CD8-positive, alpha-beta memory T cell (primary cell): ENCODE results near the gene TMEM19. TPM values are rescaled to one million over a fixed set of nuclear protein-coding genes. Genes with fewer than 3 reads are reported as not detected.

Source experiments
- CTCF ChIA-PET: fragments of 350-600 bp; sonication (Branson Sonifier 250); formaldehyde crosslinking; loops from one replicate; lab custom pipeline; 2021; ENCODE audit warnings: antibody characterized with exemption; lab: Charles Lee
- POLR2A ChIA-PET: fragments of 350-600 bp; sonication (Branson Sonifier 250); formaldehyde crosslinking; loops from one replicate; lab custom pipeline; 2021; ENCODE audit warnings: antibody characterized with exemption; lab: Charles Lee
- DNase-seq, 5 donors: peaks; one replicate each; pipeline versions ENCODE4 v3.0.0 to v3.0.0-alpha.2; 2020 to 2022; ENCODE audit warnings: mixed read lengths in 1 of 5
- H3K27ac ChIP-seq: one replicate; pipeline ENCODE4 v1.7.0; 2013; ENCODE audit warnings: low read depth, mild to moderate bottlenecking, low read length, moderate library complexity
- H3K27me3 ChIP-seq: 2 replicates; pipeline ENCODE4 v1.7.0; 2013; ENCODE audit warnings: low read length, mild to moderate bottlenecking; ENCODE audit not compliant: insufficient read depth, poor library complexity, severe bottlenecking
- H3K36me3 ChIP-seq: 2 replicates; pipeline ENCODE4 v1.7.0; 2013; ENCODE audit warnings: mild to moderate bottlenecking, low read length, moderate library complexity; ENCODE audit not compliant: insufficient read depth
- H3K4me1 ChIP-seq: 2 replicates; pipeline ENCODE4 v1.7.0; 2013; ENCODE audit warnings: mild to moderate bottlenecking, low read length, moderate library complexity; ENCODE audit not compliant: insufficient read depth
- H3K4me3 ChIP-seq: 2 replicates; pipeline ENCODE4 v1.7.0; 2013; ENCODE audit warnings: mild to moderate bottlenecking, low read length
- H3K9me3 ChIP-seq: 2 replicates; pipeline ENCODE4 v1.7.0; 2013; ENCODE audit warnings: mild to moderate bottlenecking, low read length
- H3K27ac Mint-ChIP-seq, 8 donors: one replicate each; pipeline ENCODE4 v1.8.0; 2020 to 2021; ENCODE audit warnings: mixed read lengths in 8 of 8, mild to moderate bottlenecking in 6 of 8, inconsistent platforms in 3 of 8, moderate library complexity in 3 of 8
- H3K27me3 Mint-ChIP-seq, 2 donors: one replicate each; pipeline ENCODE4 v1.8.0; 2020 to 2021; ENCODE audit warnings: mixed read lengths in 2 of 2, mild to moderate bottlenecking in 1 of 2, moderate library complexity in 1 of 2
- H3K36me3 Mint-ChIP-seq, 3 donors: one replicate each; pipeline ENCODE4 v1.8.0; 2020 to 2021; ENCODE audit warnings: mixed read lengths in 3 of 3, inconsistent platforms in 1 of 3, mild to moderate bottlenecking in 1 of 3
- H3K4me1 Mint-ChIP-seq, 3 donors: one replicate each; pipeline ENCODE4 v1.8.0; 2020 to 2021; ENCODE audit warnings: mixed read lengths in 3 of 3, inconsistent platforms in 1 of 3, mild to moderate bottlenecking in 1 of 3
- H3K4me3 Mint-ChIP-seq, 7 donors: one replicate each; pipeline ENCODE4 v1.8.0; 2020 to 2021; ENCODE audit warnings: mixed read lengths in 7 of 7, mild to moderate bottlenecking in 6 of 7, moderate library complexity in 4 of 7, inconsistent platforms in 2 of 7
- H3K9me3 Mint-ChIP-seq, 5 donors: one replicate each; pipeline ENCODE4 v1.8.0; 2020 to 2022; ENCODE audit warnings: mixed read lengths in 5 of 5, mild to moderate bottlenecking in 3 of 5, moderate library complexity in 2 of 5, inconsistent platforms in 1 of 5
- polyA plus RNA-seq: library from polyadenylated mRNA; unstranded; fragments of 300-500 nt; fragmentation: Illumina TruSeq; gene quantifications from one replicate; pipeline ENCODE4 v1.2.3, GENCODE V29; 2021
- total RNA-seq, 2 experiments: library from RNA; stranded (reverse); gene quantifications; one replicate each; pipeline ENCODE4 v1.2.3, GENCODE V29; 2021

TMEM19 gene
- total and polyA plus RNA-seq, 3 experiments from 2014 or later, result 18.6 to 33.6 (median 21.4) TPM

DNA sequence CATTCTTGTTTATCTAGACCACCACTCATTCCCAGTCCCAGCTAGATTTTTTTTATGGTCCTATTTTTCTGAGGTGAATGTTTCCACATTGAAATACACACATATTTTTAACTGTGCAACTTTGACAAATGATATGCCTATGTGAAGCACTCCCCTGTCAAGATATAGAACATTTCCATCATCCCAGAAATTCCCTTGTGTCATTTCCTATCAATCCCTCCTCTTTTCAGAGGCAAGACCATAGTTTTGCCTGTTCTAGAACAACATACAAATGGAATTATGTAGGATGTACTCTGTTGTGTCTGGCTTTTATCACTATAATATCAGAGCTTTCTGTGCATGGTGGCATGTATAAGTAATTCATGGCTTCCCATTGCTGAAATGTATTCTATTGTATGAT is 32.7 kb downstream of the TMEM19 start:
- Histone ChIP-seq H3K4me1 (no peaks in the 10 kb centered on the region), H3K9me3 (no peaks in the 10 kb centered on the region), H3K27ac (no peak overlapping the region), H3K4me3 (no peak overlapping the region), H3K27me3 (no peaks in the 10 kb centered on the region), H3K36me3 (no peaks in the 10 kb centered on the region)
- ChIA-PET CTCF (no interaction called here), POLR2A (no interaction called here)
- H3K4me3 Mint-ChIP-seq, result no peak overlapping the region
- peaks cover 0 to 9% (median 2%) of the 10 kb centered on the region in 3 donors for H3K36me3 Mint-ChIP-seq
- DNase-seq, result no peak
- H3K9me3 Mint-ChIP-seq, result peaks cover 8 to 27% (median 14%) of the 10 kb centered on the region in 5 donors
- H3K27me3 Mint-ChIP-seq, result peaks cover 0 to 11% of the 10 kb centered on the region in 2 donors
- no peak overlapping the region for H3K27ac Mint-ChIP-seq
- H3K4me1 Mint-ChIP-seq, result no peaks in the 10 kb centered on the region

DNA sequence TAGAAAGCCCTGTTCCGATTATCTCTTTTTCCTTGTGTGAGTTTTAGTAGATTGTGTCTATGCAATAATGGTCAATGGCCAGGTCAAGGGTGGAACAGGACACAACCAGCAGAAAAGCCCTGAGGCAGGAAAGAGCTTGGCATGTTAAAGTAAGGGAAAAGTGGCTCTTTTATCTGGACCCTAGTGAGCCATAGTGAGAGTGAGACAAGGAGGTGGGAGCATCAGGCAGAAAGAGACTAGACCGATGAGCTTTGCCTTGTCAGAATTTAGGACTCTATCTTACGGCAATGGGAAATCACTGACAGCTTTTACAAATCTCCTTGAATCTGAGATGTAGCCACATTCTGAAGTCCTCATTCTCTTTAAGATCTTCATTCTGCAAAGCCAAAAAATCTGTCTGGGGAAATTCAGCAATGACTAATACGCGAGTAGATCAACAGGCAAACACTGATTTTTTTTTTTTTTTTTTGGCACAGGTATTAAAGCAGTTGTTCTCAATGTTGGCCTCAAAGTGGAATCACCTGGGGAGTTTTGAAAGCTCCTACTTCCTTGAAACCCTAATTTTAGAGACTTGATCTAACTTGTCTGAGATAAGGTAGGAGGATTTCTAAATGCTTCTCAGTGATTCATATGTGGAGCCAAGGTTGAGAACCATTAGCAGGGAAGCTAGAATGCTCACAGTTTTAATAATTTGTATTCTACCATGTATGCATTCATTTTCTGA is 33.9 kb downstream of the TMEM19 start:
- POLR2A ChIA-PET, result no interaction called here
- DNase-seq, result no peak
- Mint-ChIP-seq H3K4me1 (no peaks in the 10 kb centered on the region), H3K27ac (peak overlapping the region in 1 of 8 donors; percentile 75), H3K9me3 (peaks cover 3 to 16% (median 10%) of the 10 kb centered on the region in 5 donors), H3K36me3 (peaks cover 0 to 5% (median 2%) of the 10 kb centered on the region in 3 donors), H3K4me3 (no peak overlapping the region), H3K27me3 (peaks cover 0 to 11% of the 10 kb centered on the region in 2 donors)
- Histone ChIP-seq H3K27me3 (no peaks in the 10 kb centered on the region), H3K9me3 (no peaks in the 10 kb centered on the region), H3K4me1 (no peaks in the 10 kb centered on the region), H3K4me3 (no peak overlapping the region), H3K27ac (no peak overlapping the region), H3K36me3 (no peaks in the 10 kb centered on the region)
- CTCF ChIA-PET, result no interaction called here

DNA sequence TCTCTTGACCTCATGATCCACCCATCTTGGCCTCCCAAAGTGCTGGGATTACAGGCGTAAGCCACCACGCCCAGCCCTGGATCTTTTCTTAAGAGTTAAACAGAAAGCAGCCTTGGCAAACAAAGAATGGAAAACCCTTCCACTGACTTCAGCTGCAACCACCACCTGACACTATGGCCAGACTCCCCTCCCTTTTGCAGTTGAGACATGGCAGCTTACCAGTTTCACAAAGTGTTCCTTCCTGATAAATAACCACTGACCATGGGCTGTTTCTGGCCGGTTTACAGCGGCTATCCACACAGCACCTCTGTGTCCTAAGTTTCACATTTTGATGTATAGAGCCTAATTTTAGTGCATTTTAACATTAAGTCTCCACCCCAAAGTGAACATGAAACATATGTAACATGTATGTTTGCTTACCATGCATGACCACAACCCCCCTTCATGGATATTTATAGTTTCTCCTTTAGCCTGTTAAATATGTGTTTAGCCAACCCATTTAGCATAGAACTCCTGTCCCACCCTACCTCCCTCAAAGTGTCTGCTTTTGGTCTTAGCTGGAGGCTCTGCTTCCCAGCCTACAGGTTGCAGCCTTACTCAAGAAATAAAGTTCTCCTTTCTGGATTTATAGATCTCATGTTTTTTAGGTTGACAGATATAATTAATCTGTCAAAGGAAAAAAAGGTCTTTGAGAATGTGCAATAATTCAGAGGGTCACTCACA is 36.1 kb downstream of the TMEM19 start:
- H3K27me3 ChIP-seq, result no peaks in the 10 kb centered on the region
- Mint-ChIP-seq H3K36me3 (peaks cover 0 to 2% (median 0%) of the 10 kb centered on the region in 3 donors), H3K9me3 (no peaks in the 10 kb centered on the region), H3K27ac (no peak overlapping the region), H3K4me3 (no peak overlapping the region), H3K4me1 (no peaks in the 10 kb centered on the region), H3K27me3 (peaks cover 8 to 17% of the 10 kb centered on the region in 2 donors)
- POLR2A ChIA-PET, result no interaction called here
- no peaks in the 10 kb centered on the region for H3K36me3 ChIP-seq
- no peak overlapping the region for H3K27ac ChIP-seq
- DNase-seq, result no peak
- H3K4me1 ChIP-seq, result no peaks in the 10 kb centered on the region
- H3K9me3 ChIP-seq, result no peaks in the 10 kb centered on the region
- CTCF ChIA-PET, result no interaction called here
- no peak overlapping the region for H3K4me3 ChIP-seq

DNA sequence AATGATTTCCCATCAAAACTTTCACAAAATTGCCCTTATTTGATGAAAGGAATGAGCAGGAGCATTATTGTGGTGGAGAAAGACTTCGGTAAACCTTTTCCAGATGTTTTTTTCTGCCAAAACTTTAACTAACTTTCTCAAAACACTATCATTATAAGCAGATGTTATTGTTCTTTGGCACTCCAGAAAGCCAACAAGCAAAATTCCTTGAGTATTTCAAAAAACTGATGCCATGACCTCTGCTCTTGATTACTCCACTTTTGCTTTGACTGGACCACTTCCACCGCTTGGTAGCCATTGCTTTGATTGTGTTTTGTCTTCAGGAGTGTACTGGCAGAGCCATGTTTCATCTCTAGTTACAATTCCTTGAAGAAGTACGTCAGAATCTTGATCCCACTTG is 39.1 kb downstream of the TMEM19 start:
- Mint-ChIP-seq H3K9me3 (no peaks in the 10 kb centered on the region), H3K36me3 (no peaks in the 10 kb centered on the region), H3K4me1 (no peaks in the 10 kb centered on the region), H3K27me3 (peaks cover 8 to 9% of the 10 kb centered on the region in 2 donors), H3K27ac (no peak overlapping the region), H3K4me3 (no peak overlapping the region)
- no peaks in the 10 kb centered on the region for H3K27me3 ChIP-seq
- no peaks in the 10 kb centered on the region for H3K36me3 ChIP-seq
- no peaks in the 10 kb centered on the region for H3K4me1 ChIP-seq
- POLR2A ChIA-PET, result no interaction called here
- CTCF ChIA-PET, result no interaction called here
- DNase-seq, result no peak
- H3K9me3 ChIP-seq, result no peaks in the 10 kb centered on the region
- no peak overlapping the region for H3K27ac ChIP-seq
- no peak overlapping the region for H3K4me3 ChIP-seq

DNA sequence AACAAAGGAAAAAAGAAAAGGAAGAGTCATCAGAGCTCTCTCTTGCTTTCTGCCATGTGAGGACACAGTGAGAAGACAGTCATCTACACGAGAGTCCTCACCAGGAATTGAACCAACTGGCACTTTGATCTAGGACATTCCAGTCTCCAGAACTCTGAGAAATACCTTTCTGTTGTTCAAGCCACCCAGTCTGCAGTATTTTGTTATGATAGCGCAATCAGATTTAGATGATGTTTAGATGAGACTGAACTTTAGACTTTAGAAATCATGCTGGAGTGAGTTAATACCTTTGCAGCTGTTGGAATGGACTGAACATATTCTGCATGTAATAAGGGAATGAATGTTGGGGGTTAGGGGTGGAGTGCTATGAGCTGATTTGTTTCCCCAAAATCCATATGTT is 40.7 kb downstream of the TMEM19 start:
- H3K27me3 Mint-ChIP-seq, result peaks cover 9 to 10% of the 10 kb centered on the region in 2 donors
- no peaks in the 10 kb centered on the region for H3K4me1 Mint-ChIP-seq
- no peaks in the 10 kb centered on the region for H3K4me1 ChIP-seq

DNA sequence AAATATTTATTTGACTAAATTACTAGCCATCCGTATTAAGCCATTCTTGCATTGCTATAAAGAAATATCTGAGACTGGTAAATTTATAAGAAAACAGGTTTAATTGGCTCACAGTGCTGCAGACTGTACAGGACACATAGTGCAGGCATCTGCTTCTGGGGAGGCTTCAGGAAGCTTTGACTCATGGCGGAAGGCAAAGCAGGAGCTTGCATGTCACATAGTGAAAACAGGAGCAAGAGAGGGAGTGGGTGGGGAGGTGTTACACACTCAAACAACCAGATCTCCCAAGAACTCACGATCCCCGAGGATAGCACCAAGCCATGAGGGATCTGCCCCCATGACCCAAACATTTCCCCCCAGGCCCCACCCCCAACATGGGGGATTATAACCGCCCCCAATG is 42.1 kb downstream of the TMEM19 start:
- H3K9me3 Mint-ChIP-seq, result no peaks in the 10 kb centered on the region
- H3K4me1 Mint-ChIP-seq, result no peaks in the 10 kb centered on the region
- H3K4me3 Mint-ChIP-seq, result no peak overlapping the region
- POLR2A ChIA-PET, result no interaction called here
- H3K4me1 ChIP-seq, result no peaks in the 10 kb centered on the region
- no peaks in the 10 kb centered on the region for H3K9me3 ChIP-seq
- no peak for DNase-seq
- CTCF ChIA-PET, result no interaction called here
- H3K27me3 ChIP-seq, result no peaks in the 10 kb centered on the region
- H3K27ac ChIP-seq, result no peak overlapping the region
- H3K27me3 Mint-ChIP-seq, result peaks cover 9 to 10% of the 10 kb centered on the region in 2 donors
- H3K4me3 ChIP-seq, result no peak overlapping the region
- H3K36me3 Mint-ChIP-seq, result no peaks in the 10 kb centered on the region
- no peaks in the 10 kb centered on the region for H3K36me3 ChIP-seq
- H3K27ac Mint-ChIP-seq, result no peak overlapping the region

More for the DNA sequence above, 40.7 kb downstream of the TMEM19 start:
- no peaks in the 10 kb centered on the region for H3K9me3 ChIP-seq
- Mint-ChIP-seq H3K4me3 (no peak overlapping the region), H3K36me3 (no peaks in the 10 kb centered on the region), H3K9me3 (no peaks in the 10 kb centered on the region), H3K27ac (peak overlapping the region in 1 of 8 donors; percentile 7)
- POLR2A ChIA-PET, result interaction anchor here (0.5 kb wide), 1 partner anchor 35 kb away, joined by 8 read pairs; no protein-coding TSS in a partner anchor
- no peak for DNase-seq
- no peak overlapping the region for H3K4me3 ChIP-seq
- no peaks in the 10 kb centered on the region for H3K36me3 ChIP-seq
- CTCF ChIA-PET, result no interaction called here
- H3K27me3 ChIP-seq, result no peaks in the 10 kb centered on the region
- no peak overlapping the region for H3K27ac ChIP-seq

DNA sequence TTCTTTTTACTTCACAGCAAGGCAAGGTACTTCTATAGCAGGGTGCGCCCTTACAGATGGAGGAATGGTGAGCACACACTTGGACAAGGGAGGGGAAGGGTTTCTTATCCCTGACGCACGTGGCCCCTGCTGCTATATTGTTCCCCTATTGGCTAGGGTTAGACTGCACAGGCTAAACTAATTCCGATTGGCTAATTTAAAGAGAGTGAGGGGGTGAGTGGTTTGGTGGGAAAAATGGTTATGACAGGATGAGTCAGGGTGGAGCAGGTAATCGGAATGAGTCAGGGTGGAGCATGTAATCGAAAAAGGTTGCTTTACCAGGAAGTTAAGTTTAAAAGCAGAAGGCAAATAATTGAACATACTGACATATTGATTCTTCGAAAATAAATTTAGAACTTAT is 45.1 kb downstream of the TMEM19 start:
- Mint-ChIP-seq H3K36me3 (no peaks in the 10 kb centered on the region), H3K4me1 (no peaks in the 10 kb centered on the region), H3K27me3 (peaks cover 3 to 10% of the 10 kb centered on the region in 2 donors), H3K9me3 (no peaks in the 10 kb centered on the region), H3K27ac (no peak overlapping the region), H3K4me3 (no peak overlapping the region)
- Histone ChIP-seq H3K9me3 (no peaks in the 10 kb centered on the region), H3K4me1 (no peaks in the 10 kb centered on the region), H3K4me3 (no peak overlapping the region), H3K27me3 (no peaks in the 10 kb centered on the region), H3K36me3 (no peaks in the 10 kb centered on the region), H3K27ac (no peak overlapping the region)
- ChIA-PET CTCF (interaction anchor here (0.9 to 1.0 kb wide), 2 partner anchors 15 to 16 kb away, joined by 3 read pairs; no protein-coding TSS in a partner anchor), POLR2A (no interaction called here)
- DNase-seq, result no peak
